Measurements from ENCODE around the gene PKD1. TPM values are rescaled to one million over a fixed set of nuclear protein-coding genes. Genes with fewer than 3 reads are reported as not detected.

The PKD1 gene
- total and polyA plus RNA-seq, 3 experiments from 2014 or later = 9.9 to 66.2 (median 58.9) TPM

- H3K36me3 ChIP-seq (ENCODE audit: insufficient read depth, low read length) = peaks cover 8% of the 10 kb centered on the region
- POLR2A ChIA-PET = interaction anchor here (0.7 kb wide), 1 partner anchor 76 kb away, joined by 13 read pairs; no protein-coding TSS in a partner anchor
- H3K27ac Mint-ChIP-seq = no peak overlapping the region
Observed at GRCh38 chr16:2064368-2064945, 71.2 kb downstream of the PKD1 start.

GRCh38 chr16:2063861-2064260 lies 71.8 kb downstream of the PKD1 start:
- Mint-ChIP-seq H3K9me3 (no peaks in the 10 kb centered on the region), H3K36me3 (peaks cover 0 to 60% (median 4%) of the 10 kb centered on the region in 3 donors), H3K4me1 (no peaks in the 10 kb centered on the region), H3K27ac (no peak overlapping the region), H3K27me3 (no peaks in the 10 kb centered on the region), H3K4me3 (no peak overlapping the region)
- POLR2A ChIA-PET = no interaction called here
- Histone ChIP-seq H3K36me3 (ENCODE audit: insufficient read depth, low read length) (peaks cover 8% of the 10 kb centered on the region), H3K4me1 (ENCODE audit: insufficient read depth, low read length) (no peaks in the 10 kb centered on the region), H3K27me3 (ENCODE audit: insufficient read depth, low read length, poor library complexity, severe bottlenecking) (no peaks in the 10 kb centered on the region), H3K4me3 (ENCODE audit: low read length) (no peak overlapping the region), H3K9me3 (ENCODE audit: low read length) (no peaks in the 10 kb centered on the region), H3K27ac (ENCODE audit: low read depth, low read length) (no peak overlapping the region)
- no peak for DNase-seq
- CTCF ChIA-PET = no interaction called here

More at GRCh38 chr16:2064368-2064945, 71.2 kb downstream of the PKD1 start:
- no peaks in the 10 kb centered on the region for H3K4me1 Mint-ChIP-seq
- H3K4me3 Mint-ChIP-seq = no peak overlapping the region
- Histone ChIP-seq H3K27ac (ENCODE audit: low read depth, low read length) (no peak overlapping the region), H3K27me3 (ENCODE audit: insufficient read depth, low read length, poor library complexity, severe bottlenecking) (no peaks in the 10 kb centered on the region), H3K9me3 (ENCODE audit: low read length) (no peaks in the 10 kb centered on the region), H3K4me3 (ENCODE audit: low read length) (no peak overlapping the region), H3K4me1 (ENCODE audit: insufficient read depth, low read length) (no peaks in the 10 kb centered on the region)
- H3K27me3 Mint-ChIP-seq = no peaks in the 10 kb centered on the region
- CTCF ChIA-PET = no interaction called here
- peaks cover 0 to 62% (median 4%) of the 10 kb centered on the region in 3 donors for H3K36me3 Mint-ChIP-seq
- H3K9me3 Mint-ChIP-seq = no peaks in the 10 kb centered on the region
- DNase-seq = no peak

- Histone ChIP-seq H3K27ac (ENCODE audit: low read depth, low read length) (no peak overlapping the region), H3K4me1 (ENCODE audit: insufficient read depth, low read length) (no peaks in the 10 kb centered on the region), H3K9me3 (ENCODE audit: low read length) (no peaks in the 10 kb centered on the region), H3K27me3 (ENCODE audit: insufficient read depth, low read length, poor library complexity, severe bottlenecking) (no peaks in the 10 kb centered on the region), H3K36me3 (ENCODE audit: insufficient read depth, low read length) (peaks cover 8% of the 10 kb centered on the region), H3K4me3 (ENCODE audit: low read length) (no peak overlapping the region)
- Mint-ChIP-seq H3K4me3 (no peak overlapping the region), H3K9me3 (no peaks in the 10 kb centered on the region), H3K27ac (no peak overlapping the region), H3K27me3 (no peaks in the 10 kb centered on the region), H3K36me3 (peaks cover 0 to 61% (median 2%) of the 10 kb centered on the region in 3 donors), H3K4me1 (no peaks in the 10 kb centered on the region)
- ChIA-PET POLR2A (no interaction called here), CTCF (interaction anchor here (0.8 kb wide), 1 partner anchor 78 kb away, joined by 3 read pairs; no protein-coding TSS in a partner anchor)
- DNase-seq = no peak
Observed at GRCh38 chr16:2062801-2063200, 72.9 kb downstream of the PKD1 start.

- Mint-ChIP-seq H3K4me1 (no peaks in the 10 kb centered on the region), H3K27me3 (no peaks in the 10 kb centered on the region), H3K27ac (no peak overlapping the region), H3K36me3 (peaks cover 0 to 65% (median 5%) of the 10 kb centered on the region in 3 donors), H3K9me3 (no peaks in the 10 kb centered on the region), H3K4me3 (no peak overlapping the region)
- ChIA-PET CTCF (no interaction called here), POLR2A (no interaction called here)
- Histone ChIP-seq H3K4me3 (ENCODE audit: low read length) (no peak overlapping the region), H3K27me3 (ENCODE audit: insufficient read depth, low read length, poor library complexity, severe bottlenecking) (no peaks in the 10 kb centered on the region), H3K27ac (ENCODE audit: low read depth, low read length) (no peak overlapping the region), H3K4me1 (ENCODE audit: insufficient read depth, low read length) (no peaks in the 10 kb centered on the region), H3K36me3 (ENCODE audit: insufficient read depth, low read length) (peaks cover 8% of the 10 kb centered on the region), H3K9me3 (ENCODE audit: low read length) (no peaks in the 10 kb centered on the region)
- no peak for DNase-seq
Observed at GRCh38 chr16:2061526-2061925, 74.2 kb downstream of the PKD1 start.

- H3K27me3 ChIP-seq (ENCODE audit: insufficient read depth, low read length, poor library complexity, severe bottlenecking) = no peaks in the 10 kb centered on the region
- no peaks in the 10 kb centered on the region for H3K27me3 Mint-ChIP-seq
- no peak for DNase-seq
- H3K27ac ChIP-seq (ENCODE audit: low read depth, low read length) = no peak overlapping the region
- no peaks in the 10 kb centered on the region for H3K9me3 ChIP-seq (ENCODE audit: low read length)
- H3K36me3 Mint-ChIP-seq = peaks cover 0 to 64% (median 4%) of the 10 kb centered on the region in 3 donors
- H3K9me3 Mint-ChIP-seq = no peaks in the 10 kb centered on the region
- H3K4me1 Mint-ChIP-seq = no peaks in the 10 kb centered on the region
- POLR2A ChIA-PET = no interaction called here
- CTCF ChIA-PET = interaction anchor here (1.1 kb wide), 1 partner anchor 9 kb away, joined by 4 read pairs; no protein-coding TSS in a partner anchor
- no peaks in the 10 kb centered on the region for H3K4me1 ChIP-seq (ENCODE audit: insufficient read depth, low read length)
- no peak overlapping the region for H3K27ac Mint-ChIP-seq
- no peak overlapping the region for H3K4me3 ChIP-seq (ENCODE audit: low read length)
- peaks cover 6% of the 10 kb centered on the region for H3K36me3 ChIP-seq (ENCODE audit: insufficient read depth, low read length)
- no peak overlapping the region for H3K4me3 Mint-ChIP-seq
Observed at GRCh38 chr16:2061023-2061422, 74.7 kb downstream of the PKD1 start.

GRCh38 chr16:2060346-2060745 lies 75.4 kb downstream of the PKD1 start:
- Histone ChIP-seq H3K4me1 (ENCODE audit: insufficient read depth, low read length) (no peaks in the 10 kb centered on the region), H3K4me3 (ENCODE audit: low read length) (no peak overlapping the region), H3K27ac (ENCODE audit: low read depth, low read length) (no peak overlapping the region), H3K36me3 (ENCODE audit: insufficient read depth, low read length) (no peaks in the 10 kb centered on the region), H3K27me3 (ENCODE audit: insufficient read depth, low read length, poor library complexity, severe bottlenecking) (no peaks in the 10 kb centered on the region), H3K9me3 (ENCODE audit: low read length) (no peaks in the 10 kb centered on the region)
- no peak overlapping the region for H3K4me3 Mint-ChIP-seq
- POLR2A ChIA-PET = no interaction called here
- no peak overlapping the region for H3K27ac Mint-ChIP-seq
- no peak for DNase-seq
- H3K4me1 Mint-ChIP-seq = peaks cover 0 to 3% (median 1%) of the 10 kb centered on the region in 3 donors
- CTCF ChIA-PET = interaction anchor here (1.1 kb wide), 1 partner anchor 8 kb away, joined by 4 read pairs; no protein-coding TSS in a partner anchor
- no peaks in the 10 kb centered on the region for H3K27me3 Mint-ChIP-seq
- H3K9me3 Mint-ChIP-seq = no peaks in the 10 kb centered on the region
- H3K36me3 Mint-ChIP-seq = peaks cover 3 to 62% (median 3%) of the 10 kb centered on the region in 3 donors

GRCh38 chr16:2058872-2059271 lies 76.8 kb downstream of the PKD1 start:
- no peaks in the 10 kb centered on the region for H3K9me3 Mint-ChIP-seq
- H3K27me3 Mint-ChIP-seq = no peaks in the 10 kb centered on the region
- ChIA-PET CTCF (interaction anchor here (1.1 kb wide), 1 partner anchor 11 kb away, joined by 3 read pairs; the partner anchor contains the start of genes NTHL1 and TSC2), POLR2A (no interaction called here)
- Histone ChIP-seq H3K27ac (ENCODE audit: low read depth, low read length) (no peak overlapping the region), H3K9me3 (ENCODE audit: low read length) (no peaks in the 10 kb centered on the region), H3K36me3 (ENCODE audit: insufficient read depth, low read length) (no peaks in the 10 kb centered on the region), H3K27me3 (ENCODE audit: insufficient read depth, low read length, poor library complexity, severe bottlenecking) (no peaks in the 10 kb centered on the region), H3K4me1 (ENCODE audit: insufficient read depth, low read length) (no peaks in the 10 kb centered on the region), H3K4me3 (ENCODE audit: low read length) (no peak overlapping the region)
- peaks cover 0 to 3% (median 1%) of the 10 kb centered on the region in 3 donors for H3K4me1 Mint-ChIP-seq
- no peak for DNase-seq
- H3K4me3 Mint-ChIP-seq = no peak overlapping the region
- H3K27ac Mint-ChIP-seq = no peak overlapping the region
- H3K36me3 Mint-ChIP-seq = peaks cover 3 to 70% (median 3%) of the 10 kb centered on the region in 3 donors

GRCh38 chr16:2058420-2058819 lies 77.3 kb downstream of the PKD1 start:
- peaks cover 3 to 70% (median 3%) of the 10 kb centered on the region in 3 donors for H3K36me3 Mint-ChIP-seq

More at GRCh38 chr16:2058420-2058819, 77.3 kb downstream of the PKD1 start:
- Histone ChIP-seq H3K4me3 (ENCODE audit: low read length) (no peak overlapping the region), H3K27me3 (ENCODE audit: insufficient read depth, low read length, poor library complexity, severe bottlenecking) (no peaks in the 10 kb centered on the region), H3K4me1 (ENCODE audit: insufficient read depth, low read length) (no peaks in the 10 kb centered on the region), H3K27ac (ENCODE audit: low read depth, low read length) (no peak overlapping the region), H3K9me3 (ENCODE audit: low read length) (no peaks in the 10 kb centered on the region), H3K36me3 (ENCODE audit: insufficient read depth, low read length) (no peaks in the 10 kb centered on the region)
- H3K4me3 Mint-ChIP-seq = no peak overlapping the region
- DNase-seq = no peak
- H3K4me1 Mint-ChIP-seq = peaks cover 0 to 3% (median 1%) of the 10 kb centered on the region in 3 donors
- ChIA-PET CTCF (interaction anchor here (1.1 kb wide), 1 partner anchor 10 kb away, joined by 3 read pairs; the partner anchor contains the start of genes NTHL1 and TSC2), POLR2A (no interaction called here)
- H3K27ac Mint-ChIP-seq = no peak overlapping the region
- H3K9me3 Mint-ChIP-seq = no peaks in the 10 kb centered on the region
- no peaks in the 10 kb centered on the region for H3K27me3 Mint-ChIP-seq
